Cardiac muscle cell (in vitro differentiated cells and primary cell): ENCODE results near the gene ANKMY1. TPM values are rescaled to one million over a fixed set of nuclear protein-coding genes. Genes with fewer than 3 reads are reported as not detected.

Source experiments
- DNase-seq, 2 donors: peaks; one replicate each; pipeline versions ENCODE4 v3.0.0 to v3.0.0-alpha.2; 2010 to 2017; ENCODE audit warnings: low read depth in 1 of 2, low spot score in 1 of 2
- H3K27ac ChIP-seq: fragments of 200-600 bp; sonication (generic); 2 replicates; pipeline ENCODE4 v1.5.1; 2016
- H3K27me3 ChIP-seq: fragments of 200-600 bp; sonication (generic); 2 replicates; pipeline ENCODE4 v1.6.0; 2016; ENCODE audit warnings: control low read depth
- H3K36me3 ChIP-seq: fragments of 200-600 bp; sonication (generic); 2 replicates; pipeline ENCODE4 v1.5.1; 2016; ENCODE audit warnings: control low read depth
- H3K4me1 ChIP-seq: fragments of 200-600 bp; sonication (generic); 2 replicates; pipeline ENCODE4 v1.8.1; 2017; ENCODE audit warnings: low read depth, mild to moderate bottlenecking, mixed run types
- H3K4me3 ChIP-seq: fragments of 200-600 bp; sonication (generic); 2 replicates; pipeline ENCODE4 v1.5.1; 2016; ENCODE audit warnings: mild to moderate bottlenecking
- H3K9me3 ChIP-seq: fragments of 200-600 bp; sonication (generic); 2 replicates; pipeline ENCODE4 v1.5.1; 2017; ENCODE audit warnings: low read depth, mild to moderate bottlenecking, control low read depth
- CTCF ChIP-seq: IDR thresholded peaks from 2 replicates; pipeline ENCODE4 v1.5.1; 2012; ENCODE audit warnings: low read depth, mild to moderate bottlenecking, low read length
- polyA plus RNA-seq: library from polyadenylated mRNA; unstranded; fragments of >200 nt; fragmentation: Nextera tagmentation; extraction: Ambion mirVana; gene quantifications from 2 replicates; pipeline ENCODE4 v1.2.1, GENCODE V29; 2016
- total RNA-seq: library from RNA; depleted of rRNA; stranded (reverse); fragments of >200 nt; gene quantifications from 2 replicates; pipeline ENCODE4 v1.2.3, GENCODE V29; 2016

ANKMY1 gene
- total and polyA plus RNA-seq, 2 experiments from 2014 or later, result 7.6 to 10.8 TPM

DNA sequence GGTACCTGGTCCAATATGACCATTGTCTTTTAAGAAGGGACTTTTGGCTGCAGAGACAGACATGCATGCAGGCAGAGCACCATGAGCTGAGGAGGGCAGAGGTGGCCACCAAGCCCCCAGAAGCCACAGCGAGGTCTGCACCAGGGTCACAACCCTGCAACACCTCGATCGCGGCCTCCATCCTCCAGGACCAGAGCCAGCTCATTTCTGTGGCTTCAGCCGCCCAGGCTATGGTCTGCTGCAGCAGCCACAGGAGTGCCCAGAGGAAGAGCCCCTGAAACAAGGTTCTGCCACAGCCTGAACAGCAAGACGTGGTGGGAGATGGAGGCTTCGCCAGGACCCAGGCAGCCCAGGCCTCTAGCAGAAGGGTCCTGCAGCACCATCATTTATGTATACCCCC, 53.9 kb downstream of the ANKMY1 start:
- no peak for DNase-seq
- H3K4me3 ChIP-seq, result no peak overlapping the region
- no peaks in the 10 kb centered on the region for H3K36me3 ChIP-seq
- H3K27me3 ChIP-seq, result no peaks in the 10 kb centered on the region
- TF ChIP-seq CTCF, result no peak
- no peaks in the 10 kb centered on the region for H3K9me3 ChIP-seq
- H3K27ac ChIP-seq, result no peak overlapping the region
- no peaks in the 10 kb centered on the region for H3K4me1 ChIP-seq

DNA sequence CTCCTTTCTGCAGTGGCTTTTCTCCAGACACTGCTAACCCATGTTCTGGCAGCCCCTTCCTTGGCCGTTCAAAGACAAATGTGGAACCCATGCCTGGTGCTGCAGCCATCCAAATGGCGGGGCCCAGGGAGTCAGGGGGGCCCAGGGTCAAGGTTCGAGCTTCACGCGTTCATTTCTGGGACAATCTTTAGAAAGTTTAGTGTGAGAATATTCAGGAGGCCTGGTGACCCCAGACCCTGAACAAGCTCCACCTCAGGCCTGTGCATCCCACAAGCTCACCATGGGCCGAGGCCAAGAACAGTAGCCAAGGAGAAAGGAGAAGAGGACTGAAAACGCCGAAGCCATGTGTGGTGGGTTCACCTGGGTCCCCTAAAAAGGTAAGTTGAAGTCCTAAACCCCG, 54.4 kb downstream of the ANKMY1 start:
- no peaks in the 10 kb centered on the region for H3K36me3 ChIP-seq

DNA sequence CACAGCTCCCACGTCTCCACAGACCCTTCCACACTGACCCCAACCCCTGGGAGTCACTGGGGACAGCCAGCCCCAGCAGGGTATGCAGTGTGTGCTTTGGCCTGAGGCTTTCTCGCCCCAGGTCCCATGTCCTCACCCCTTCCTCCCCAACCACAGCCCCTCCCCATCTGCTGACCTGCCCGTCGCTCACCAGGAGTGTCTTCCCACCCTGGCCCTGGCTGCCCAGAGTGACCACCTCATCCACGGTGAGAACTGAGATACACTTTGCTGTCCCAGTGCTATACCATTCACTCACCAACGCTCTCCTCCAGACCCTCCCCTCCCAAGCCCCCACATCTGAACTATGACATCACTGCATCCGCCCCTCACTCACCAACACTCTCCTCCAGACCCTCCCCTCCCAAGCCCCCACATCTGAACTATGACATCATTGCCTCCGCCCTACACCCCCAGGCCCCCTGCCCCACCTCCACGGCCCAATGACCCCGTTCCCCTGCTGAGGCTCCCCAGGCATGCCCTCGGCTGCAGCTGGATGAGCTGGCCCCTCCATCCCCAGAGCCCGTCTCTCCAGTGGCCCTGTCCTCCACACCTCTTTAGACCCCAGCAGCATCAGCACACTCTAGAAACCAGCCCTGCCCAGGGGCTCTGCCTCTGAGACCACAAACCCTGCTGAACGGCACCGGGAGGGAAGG, 55.2 kb downstream of the ANKMY1 start:
- no peaks in the 10 kb centered on the region for H3K9me3 ChIP-seq
- no peaks in the 10 kb centered on the region for H3K4me1 ChIP-seq
- H3K27me3 ChIP-seq, result no peaks in the 10 kb centered on the region
- no peak for DNase-seq
- no peak overlapping the region for H3K4me3 ChIP-seq
- no peaks in the 10 kb centered on the region for H3K36me3 ChIP-seq
- TF ChIP-seq CTCF, result no peak
- H3K27ac ChIP-seq, result no peak overlapping the region

More for the DNA sequence above, 54.4 kb downstream of the ANKMY1 start:
- no peak for DNase-seq
- no peaks in the 10 kb centered on the region for H3K4me1 ChIP-seq
- no peaks in the 10 kb centered on the region for H3K27me3 ChIP-seq
- no peak overlapping the region for H3K27ac ChIP-seq
- no peak for TF ChIP-seq CTCF
- H3K4me3 ChIP-seq, result no peak overlapping the region
- H3K9me3 ChIP-seq, result no peaks in the 10 kb centered on the region

DNA sequence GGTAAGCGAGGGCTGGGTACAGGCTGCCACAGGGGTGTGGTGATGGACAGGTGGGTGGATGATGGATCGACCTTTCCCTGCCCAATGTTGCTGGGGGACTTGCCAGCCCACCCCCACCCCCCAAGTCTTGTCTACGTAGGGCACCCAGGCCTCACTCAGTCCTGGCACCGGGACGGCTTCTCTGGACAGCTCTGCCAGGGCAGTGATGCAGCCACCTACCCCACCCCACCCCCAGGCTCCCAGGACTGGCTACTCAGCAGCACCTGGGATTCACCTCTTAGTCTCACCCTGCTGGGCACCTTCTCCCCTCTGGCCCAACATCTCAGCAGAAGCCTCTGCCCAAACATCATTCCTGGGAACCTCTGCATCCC, 55.7 kb downstream of the ANKMY1 start:
- no peaks in the 10 kb centered on the region for H3K27me3 ChIP-seq
- no peak overlapping the region for H3K4me3 ChIP-seq
- no peaks in the 10 kb centered on the region for H3K4me1 ChIP-seq
- H3K36me3 ChIP-seq, result no peaks in the 10 kb centered on the region
- H3K9me3 ChIP-seq, result no peaks in the 10 kb centered on the region
- no peak overlapping the region for H3K27ac ChIP-seq
- TF ChIP-seq CTCF, result no peak
- DNase-seq, result no peak

DNA sequence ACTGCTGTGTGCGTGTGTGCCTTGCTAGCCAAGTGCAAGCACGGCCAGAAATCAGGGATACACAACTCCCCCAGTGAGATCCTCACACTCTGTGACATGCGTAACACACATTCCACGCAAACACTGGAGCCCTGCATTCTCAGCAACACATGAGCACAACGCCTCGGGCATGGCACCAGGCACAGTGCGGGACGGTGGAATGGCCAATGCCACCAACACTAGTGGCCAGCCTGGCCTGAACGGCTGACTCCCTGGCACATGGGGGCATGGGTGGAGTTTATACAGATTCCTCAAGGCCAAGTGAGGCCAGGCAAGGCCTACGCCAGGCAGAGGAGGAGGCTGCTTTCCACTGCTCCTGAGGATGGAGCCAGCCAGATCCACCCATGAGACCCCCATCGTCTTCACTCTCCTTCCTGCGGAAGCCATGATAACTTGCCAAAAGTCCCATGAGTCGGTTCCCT, 56.2 kb downstream of the ANKMY1 start:
- no peak for TF ChIP-seq CTCF
- no peaks in the 10 kb centered on the region for H3K36me3 ChIP-seq
- H3K27ac ChIP-seq, result no peak overlapping the region
- no peak overlapping the region for H3K4me3 ChIP-seq
- no peak for DNase-seq
- H3K27me3 ChIP-seq, result no peaks in the 10 kb centered on the region
- H3K9me3 ChIP-seq, result no peaks in the 10 kb centered on the region
- H3K4me1 ChIP-seq, result no peaks in the 10 kb centered on the region
